T-cell (primary cell): Measurements from ENCODE around the gene NRDC. TPM values are rescaled to one million over a fixed set of nuclear protein-coding genes. Genes with fewer than 3 reads are reported as not detected.
A peak's percentile ranks its signal among the peaks of the same experiment; 100 is the strongest.
"Not testable (repeated sequence)": the region's sequence is repeated elsewhere in the genome, so short reads cannot be mapped to it uniquely, and the experiment has no call there.

Experiments used
- ATAC-seq, 4 experiments: fragments of 200-7000 bp in 3 of 4; fragments of 150-1000 bp in 1 of 4; cut with Tn5 transposase; replicated peaks in 1 of 4; 1 replicate in 3 of 4; 2 replicates in 1 of 4; pipeline ENCODE4 v1.10.0; 2021; ENCODE audit warnings: moderate library complexity in 3 of 4, mild to moderate bottlenecking in 2 of 4, moderate number of reproducible peaks in 1 of 4
- CTCF ChIA-PET, 2 donors: fragments of 300-600 bp; sonication (Branson Sonifier 250); formaldehyde crosslinking; loops; one replicate each; lab custom pipeline; 2022; ENCODE audit warnings: antibody characterized with exemption in 2 of 2; lab: Charles Lee
- POLR2A ChIA-PET, 2 donors: fragments of 300-600 bp; sonication (Branson Sonifier 250); formaldehyde crosslinking; loops; one replicate each; lab custom pipeline; 2022; ENCODE audit warnings: antibody characterized with exemption in 2 of 2; lab: Charles Lee
- DNase-seq, 35 experiments: peaks; one replicate each; pipeline versions ENCODE4 v3.0.0 to v3.0.0-alpha.2; 2013 to 2023
- H3K27ac ChIP-seq: one replicate; pipeline ENCODE4 v1.5.1; 2013; ENCODE audit warnings: low read length
- H3K27me3 ChIP-seq, 2 experiments: replicated peaks in 1 of 2; 1 replicate in 1 of 2; 2 replicates in 1 of 2; pipeline versions ENCODE4 v1.6.1 to v1.7.0; 2013; ENCODE audit warnings: low read length in 1 of 2, mixed read lengths in 1 of 2; ENCODE audit not compliant: control insufficient read depth in 2 of 2, insufficient read depth in 2 of 2; ENCODE audit errors: extremely low read depth in 1 of 2
- H3K36me3 ChIP-seq, 2 donors: 1 replicate in 1 of 2; 2 replicates in 1 of 2; pipeline versions ENCODE4 v1.6.1 to v1.7.0; 2013; ENCODE audit warnings: low read length in 1 of 2; ENCODE audit not compliant: control insufficient read depth in 2 of 2, insufficient read depth in 1 of 2; ENCODE audit errors: extremely low read depth in 1 of 2
- H3K4me1 ChIP-seq, 2 experiments: 1 replicate in 1 of 2; 2 replicates in 1 of 2; pipeline versions ENCODE4 v1.6.1 to v1.7.0; 2013; ENCODE audit warnings: low read length in 2 of 2, mixed read lengths in 1 of 2; ENCODE audit not compliant: insufficient read depth in 2 of 2, control insufficient read depth in 1 of 2; ENCODE audit errors: extremely low read depth in 1 of 2
- H3K4me3 ChIP-seq, 2 donors: 1 replicate in 1 of 2; 2 replicates in 1 of 2; pipeline versions ENCODE4 v1.5.1 to v1.7.0; 2013; ENCODE audit warnings: mild to moderate bottlenecking in 2 of 2, low read length in 1 of 2, moderate library complexity in 1 of 2; ENCODE audit not compliant: control insufficient read depth in 1 of 2; ENCODE audit errors: extremely low read depth in 1 of 2
- H3K9me3 ChIP-seq: 2 replicates; pipeline ENCODE4 v1.7.0; 2013
- H3K27ac Mint-ChIP-seq, 2 donors: one replicate each; pipeline ENCODE4 v1.8.0; 2020 to 2021; ENCODE audit warnings: mild to moderate bottlenecking in 2 of 2, mixed read lengths in 2 of 2
- H3K27me3 Mint-ChIP-seq, 2 donors: one replicate each; pipeline ENCODE4 v1.8.0; 2021 to 2022; ENCODE audit warnings: mixed read lengths in 2 of 2
- H3K36me3 Mint-ChIP-seq: one replicate; pipeline ENCODE4 v1.8.0; 2021; ENCODE audit warnings: mixed read lengths
- H3K4me1 Mint-ChIP-seq, 3 donors: one replicate each; pipeline ENCODE4 v1.8.0; 2020 to 2022; ENCODE audit warnings: mixed read lengths in 3 of 3, mild to moderate bottlenecking in 1 of 3
- H3K4me3 Mint-ChIP-seq, 3 donors: one replicate each; pipeline ENCODE4 v1.8.0; 2020 to 2022; ENCODE audit warnings: mild to moderate bottlenecking in 3 of 3, mixed read lengths in 3 of 3, moderate library complexity in 3 of 3
- H3K9me3 Mint-ChIP-seq, 3 donors: one replicate each; pipeline ENCODE4 v1.8.0; 2020 to 2022; ENCODE audit warnings: mixed read lengths in 3 of 3
- WGBS: methylation state at CpG from one replicate; pipeline ENCODE4 v1.1.5; 2013; ENCODE audit warnings: missing lambda C conversion rate; ENCODE audit not compliant: insufficient coverage; 5-methylcytosine and 5-hydroxymethylcytosine counted together
- total RNA-seq, 35 experiments: library from RNA in 6 of 35; stranded (reverse) in 6 of 35; fragments of 120-200 nt in 1 of 35; gene quantifications; one replicate each; pipeline versions ENCODE4 v1.2.1 to v1.2.4 and lab custom pipeline; 2013 to 2026

The NRDC gene
- total RNA-seq, 5 donors from 2014 or later (not counting 1 experiment from before 2014, with no cell fraction given): 107 to 118 (median 110) TPM

DNA sequence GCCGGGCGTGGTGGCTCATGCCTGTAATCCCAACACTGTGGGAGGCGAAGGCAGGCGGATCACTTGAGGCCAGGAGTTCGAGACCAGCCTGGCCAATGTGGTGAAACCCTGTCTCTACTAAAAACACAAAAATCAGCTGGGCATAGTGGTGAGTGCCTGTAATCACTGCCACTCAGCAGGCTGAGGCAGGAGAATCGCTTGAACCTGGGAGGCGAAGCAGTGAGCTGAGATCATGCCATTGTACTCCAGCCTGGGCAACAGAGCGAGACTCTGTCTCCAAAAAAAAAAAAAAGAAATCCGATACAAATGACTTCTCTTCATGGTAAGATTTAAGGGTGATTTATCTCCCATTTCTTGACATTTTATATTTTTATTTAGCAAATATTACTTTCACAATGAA, 59.5 kb downstream of the NRDC start:
- H3K9me3 ChIP-seq, ATAC-seq, H3K4me1 ChIP-seq, H3K27ac ChIP-seq, DNase-seq, POLR2A ChIA-PET, H3K9me3 Mint-ChIP-seq, H3K4me3 Mint-ChIP-seq, H3K27me3 ChIP-seq, H3K4me1 Mint-ChIP-seq, H3K27ac Mint-ChIP-seq, H3K4me3 ChIP-seq, CTCF ChIA-PET, H3K27me3 Mint-ChIP-seq: not testable (repeated sequence)
- WGBS: 89% methylated on average over 3 of the region's 9 CpGs
- peaks cover 51% of the 10 kb centered on the region for H3K36me3 Mint-ChIP-seq
- H3K36me3 ChIP-seq: peaks cover 4 to 62% of the 10 kb centered on the region in 2 donors

- ChIA-PET CTCF (no interaction called here), POLR2A (no interaction called here)
- Mint-ChIP-seq H3K27me3 (no peaks in the 10 kb centered on the region), H3K4me3 (no peak overlapping the region), H3K27ac (no peak overlapping the region), H3K36me3 (peaks cover 57% of the 10 kb centered on the region), H3K9me3 (no peaks in the 10 kb centered on the region), H3K4me1 (no peaks in the 10 kb centered on the region)
- H3K4me1 ChIP-seq: no peaks in the 10 kb centered on the region
- H3K27me3 ChIP-seq: no peaks in the 10 kb centered on the region
- DNase-seq: no peak
- H3K4me3 ChIP-seq: no peak overlapping the region
- H3K27ac ChIP-seq: no peak overlapping the region
- no peaks in the 10 kb centered on the region for H3K9me3 ChIP-seq
- WGBS: no CpG with 5 or more reads among the region's 3 CpGs
- no peak for ATAC-seq
- peaks cover 4 to 63% of the 10 kb centered on the region in 2 donors for H3K36me3 ChIP-seq
Observed at GRCh38 chr1:51818487-51818886, 60.0 kb downstream of the NRDC start.

- H3K9me3 ChIP-seq: no peaks in the 10 kb centered on the region
- DNase-seq (no peak), ATAC-seq (no peak)
- CTCF ChIA-PET: no interaction called here
- no peaks in the 10 kb centered on the region for H3K4me1 Mint-ChIP-seq
- no peak overlapping the region for H3K4me3 Mint-ChIP-seq
- no peaks in the 10 kb centered on the region for H3K27me3 ChIP-seq
- H3K4me3 ChIP-seq: no peak overlapping the region
- no peaks in the 10 kb centered on the region for H3K9me3 Mint-ChIP-seq
- peaks cover 4 to 67% of the 10 kb centered on the region in 2 donors for H3K36me3 ChIP-seq
- no CpG with 5 or more reads among the region's 1 CpG for WGBS
- no peaks in the 10 kb centered on the region for H3K27me3 Mint-ChIP-seq
- no peaks in the 10 kb centered on the region for H3K4me1 ChIP-seq
- POLR2A ChIA-PET: no interaction called here
- H3K27ac ChIP-seq: no peak overlapping the region
- H3K27ac Mint-ChIP-seq: no peak overlapping the region
- H3K36me3 Mint-ChIP-seq: peaks cover 54% of the 10 kb centered on the region
Observed at GRCh38 chr1:51814513-51814912, 64.0 kb downstream of the NRDC start.

GRCh38 chr1:51799372-51799771, 79.2 kb downstream of the NRDC start:
- Mint-ChIP-seq H3K36me3 (peaks cover 50% of the 10 kb centered on the region), H3K4me1 (no peaks in the 10 kb centered on the region), H3K27ac (no peak overlapping the region), H3K4me3 (no peak overlapping the region), H3K9me3 (no peaks in the 10 kb centered on the region), H3K27me3 (no peaks in the 10 kb centered on the region)
- no peak overlapping the region for H3K4me3 ChIP-seq
- H3K27ac ChIP-seq: no peak overlapping the region
- no peaks in the 10 kb centered on the region for H3K9me3 ChIP-seq
- ATAC-seq (no peak), DNase-seq (no peak)
- no peaks in the 10 kb centered on the region for H3K27me3 ChIP-seq
- POLR2A ChIA-PET: no interaction called here
- no peaks in the 10 kb centered on the region for H3K4me1 ChIP-seq
- CTCF ChIA-PET: no interaction called here
- no CpG with 5 or more reads among the region's 2 CpGs for WGBS
- H3K36me3 ChIP-seq: peaks cover 0 to 53% of the 10 kb centered on the region in 2 donors

- no peaks in the 10 kb centered on the region for H3K27me3 Mint-ChIP-seq
Observed at GRCh38 chr1:51794868-51795267, 83.7 kb downstream of the NRDC start.

GRCh38 chr1:51794260-51794659, 84.3 kb downstream of the NRDC start:
- POLR2A ChIA-PET: no interaction called here
- no peaks in the 10 kb centered on the region for H3K9me3 Mint-ChIP-seq

More at GRCh38 chr1:51794868-51795267, 83.7 kb downstream of the NRDC start:
- Mint-ChIP-seq H3K4me3 (no peak overlapping the region), H3K36me3 (peaks cover 60% of the 10 kb centered on the region), H3K4me1 (peaks cover 0 to 7% (median 3%) of the 10 kb centered on the region in 3 donors), H3K9me3 (no peaks in the 10 kb centered on the region), H3K27ac (peak overlapping the region in 1 of 2 donors; percentile 76)
- Histone ChIP-seq H3K27me3 (no peaks in the 10 kb centered on the region), H3K36me3 (peaks cover 8 to 71% of the 10 kb centered on the region in 2 donors), H3K4me1 (no peaks in the 10 kb centered on the region), H3K27ac (no peak overlapping the region), H3K4me3 (no peak overlapping the region), H3K9me3 (no peaks in the 10 kb centered on the region)
- CTCF ChIA-PET: interaction anchor here in 1 of 2 donors (0.5 kb wide), 1 partner anchor 298 kb away, joined by 3 read pairs; no protein-coding TSS in a partner anchor
- ATAC-seq (no peak), DNase-seq (no peak)
- POLR2A ChIA-PET: no interaction called here

DNA sequence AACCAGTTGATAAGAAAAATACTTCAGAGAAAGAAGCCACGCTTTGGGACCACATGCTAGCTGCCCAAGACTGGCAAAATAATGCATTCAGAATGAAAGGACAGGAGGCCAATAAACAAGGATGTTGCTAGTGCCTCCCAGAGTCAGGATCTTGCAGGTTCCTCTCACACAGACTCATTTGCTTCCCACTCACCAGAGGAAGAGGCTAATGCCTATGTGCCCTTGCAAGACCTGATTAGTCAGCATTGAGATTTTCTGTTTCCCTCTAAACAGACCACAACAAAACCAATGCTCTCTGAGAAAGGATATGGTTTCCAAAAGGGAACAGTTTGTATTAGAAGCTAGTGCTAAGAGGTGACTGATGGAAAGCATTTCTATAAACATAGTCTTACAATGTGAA, 85.7 kb downstream of the NRDC start:
- ATAC-seq: no peak
- H3K9me3 ChIP-seq: no peaks in the 10 kb centered on the region
- H3K4me3 ChIP-seq: no peak overlapping the region
- Mint-ChIP-seq H3K27me3 (no peaks in the 10 kb centered on the region), H3K9me3 (no peaks in the 10 kb centered on the region), H3K36me3 (peaks cover 64% of the 10 kb centered on the region), H3K4me3 (no peak overlapping the region), H3K4me1 (peaks cover 0 to 7% (median 3%) of the 10 kb centered on the region in 3 donors), H3K27ac (peak overlapping the region; percentile 8 to 59)
- ChIA-PET POLR2A (no interaction called here), CTCF (no interaction called here)
- H3K36me3 ChIP-seq: peaks cover 8 to 79% of the 10 kb centered on the region in 2 donors
- no CpG with 5 or more reads among the region's 1 CpG for WGBS
- DNase-seq: no peak
- no peak overlapping the region for H3K27ac ChIP-seq
- H3K4me1 ChIP-seq: no peaks in the 10 kb centered on the region
- no peaks in the 10 kb centered on the region for H3K27me3 ChIP-seq

More at GRCh38 chr1:51794260-51794659, 84.3 kb downstream of the NRDC start:
- no peak overlapping the region for H3K4me3 Mint-ChIP-seq
- peak overlapping the region in 1 of 2 donors; percentile 65 for H3K27ac Mint-ChIP-seq
- no peaks in the 10 kb centered on the region for H3K27me3 ChIP-seq
- H3K4me1 Mint-ChIP-seq: peaks cover 0 to 7% (median 3%) of the 10 kb centered on the region in 3 donors
- ATAC-seq: no peak
- peaks cover 8 to 72% of the 10 kb centered on the region in 2 donors for H3K36me3 ChIP-seq
- DNase-seq: no peak
- H3K9me3 ChIP-seq: no peaks in the 10 kb centered on the region
- peaks cover 66% of the 10 kb centered on the region for H3K36me3 Mint-ChIP-seq
- no peaks in the 10 kb centered on the region for H3K27me3 Mint-ChIP-seq
- 96% methylated on average over 2 of the region's 2 CpGs for whole genome bisulfite sequencing
- no peak overlapping the region for H3K27ac ChIP-seq
- CTCF ChIA-PET: interaction anchor here (0.5 kb wide), 2 partner anchors 11 to 298 kb away, joined by 3 to 9 read pairs; no protein-coding TSS in a partner anchor
- H3K4me3 ChIP-seq: no peak overlapping the region
- no peaks in the 10 kb centered on the region for H3K4me1 ChIP-seq
